Gastroesophageal sphincter (tissue), 3 donors: Measurements from ENCODE around the gene SDK1.
A peak's percentile ranks its signal among the peaks of the same experiment; 100 is the strongest.

ENCODE experiments used
- EP300 ChIP-seq: sonication (generic); formaldehyde crosslinking; IDR thresholded peaks from one replicate; pipeline ENCODE4 v1.6.1; 2017; ENCODE audit warnings: antibody characterized with exemption, mild to moderate bottlenecking
- POLR2AphosphoS5 ChIP-seq: sonication (generic); formaldehyde crosslinking; IDR thresholded peaks from one replicate; pipeline ENCODE4 v1.6.1; 2017; ENCODE audit warnings: antibody characterized with exemption
- TF ChIP-seq, protein P1 (sequence below), 4 experiments: fragments of 200-600 bp in 2 of 4; fragments of 450-650 bp in 2 of 4; sonication (generic) in 1 of 4; IDR thresholded peaks; one replicate each; pipeline ENCODE4 v1.5.1; 2017 to 2019; ENCODE audit warnings: antibody characterized with exemption in 4 of 4, mild to moderate bottlenecking in 2 of 4, moderate library complexity in 2 of 4

DNA sequence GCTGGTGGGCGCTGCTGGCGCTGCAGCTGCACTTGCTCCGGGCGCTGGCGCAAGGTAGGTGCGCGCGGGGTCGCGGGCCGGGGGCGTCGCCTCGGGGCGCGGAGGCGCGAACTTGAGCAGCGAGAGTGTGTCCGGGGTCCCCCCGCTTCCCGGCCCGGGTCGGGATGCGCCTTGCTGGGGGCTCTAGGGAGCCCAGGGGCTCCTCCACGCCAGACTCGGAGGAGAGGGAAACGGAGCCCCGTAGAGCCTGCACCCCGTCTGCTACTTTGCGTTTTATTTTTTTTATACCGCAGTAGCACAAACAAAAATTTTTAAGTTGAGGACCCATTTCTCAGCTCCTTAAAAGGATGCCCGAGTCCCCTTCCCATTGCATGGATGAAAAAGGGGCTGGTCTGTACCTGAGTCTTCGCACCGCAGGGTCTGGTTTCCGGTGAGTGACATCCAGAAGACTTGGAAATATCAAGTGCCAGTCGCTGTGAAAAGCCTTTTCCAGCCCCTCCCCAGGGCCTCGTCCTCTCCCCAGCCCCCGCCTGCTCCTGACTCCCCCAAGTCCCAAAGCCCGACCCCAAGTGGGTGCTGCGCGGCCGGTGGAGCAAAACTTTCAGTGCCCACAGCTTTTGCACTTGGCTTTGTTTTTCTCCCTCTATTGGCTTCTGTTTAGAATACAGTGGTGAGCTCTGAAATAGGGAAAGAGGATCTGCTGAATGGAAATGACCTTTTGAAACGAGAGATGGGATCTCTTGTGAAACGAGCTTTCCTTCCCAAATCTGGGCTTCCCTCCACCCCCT is 973 bp downstream of the SDK1 start:
- TF ChIP-seq, protein P1, sequence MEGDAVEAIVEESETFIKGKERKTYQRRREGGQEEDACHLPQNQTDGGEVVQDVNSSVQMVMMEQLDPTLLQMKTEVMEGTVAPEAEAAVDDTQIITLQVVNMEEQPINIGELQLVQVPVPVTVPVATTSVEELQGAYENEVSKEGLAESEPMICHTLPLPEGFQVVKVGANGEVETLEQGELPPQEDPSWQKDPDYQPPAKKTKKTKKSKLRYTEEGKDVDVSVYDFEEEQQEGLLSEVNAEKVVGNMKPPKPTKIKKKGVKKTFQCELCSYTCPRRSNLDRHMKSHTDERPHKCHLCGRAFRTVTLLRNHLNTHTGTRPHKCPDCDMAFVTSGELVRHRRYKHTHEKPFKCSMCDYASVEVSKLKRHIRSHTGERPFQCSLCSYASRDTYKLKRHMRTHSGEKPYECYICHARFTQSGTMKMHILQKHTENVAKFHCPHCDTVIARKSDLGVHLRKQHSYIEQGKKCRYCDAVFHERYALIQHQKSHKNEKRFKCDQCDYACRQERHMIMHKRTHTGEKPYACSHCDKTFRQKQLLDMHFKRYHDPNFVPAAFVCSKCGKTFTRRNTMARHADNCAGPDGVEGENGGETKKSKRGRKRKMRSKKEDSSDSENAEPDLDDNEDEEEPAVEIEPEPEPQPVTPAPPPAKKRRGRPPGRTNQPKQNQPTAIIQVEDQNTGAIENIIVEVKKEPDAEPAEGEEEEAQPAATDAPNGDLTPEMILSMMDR (IDR thresholded peaks at IDR 0.05) = peak in 3 of 4 experiments; percentile 18 to 39 (median 32)
- TF ChIP-seq EP300 = no peak
- no peak for TF ChIP-seq POLR2AphosphoS5
